ENCODE measurements around the gene SCN2B. TPM values are rescaled to one million over a fixed set of nuclear protein-coding genes. Genes with fewer than 3 reads are reported as not detected.

Gene SCN2B
- polyA plus RNA-seq, 1 of the 3 experiments (the other 2 are of a cell fraction) = 0.05 TPM

GRCh38 chr11:118153976-118154375, 22.5 kb downstream of the SCN2B start:
- Histone ChIP-seq H4K20me1 (ENCODE audit: insufficient read depth) (no peaks in the 10 kb centered on the region), H3K27me3 (ENCODE audit: insufficient read depth) (peaks cover 71% of the 10 kb centered on the region), H3K9ac (no peak overlapping the region), H3K4me2 (no peak overlapping the region), H3K9me2 (no peaks in the 10 kb centered on the region), H3K27ac (ENCODE audit: low read depth in 2 of 2, low read length in 1 of 2) (no peak overlapping the region), H3K4me3 (ENCODE audit: low read depth in 2 of 2, low read length in 1 of 2) (no peak overlapping the region), H3K79me2 (ENCODE audit: insufficient read depth) (no peaks in the 10 kb centered on the region), H3K36me3 (replicated peaks in 1 of 2; ENCODE audit: control insufficient read depth in 1 of 2, insufficient read depth in 2 of 2, low read length in 1 of 2) (no peaks in the 10 kb centered on the region), H3K4me1 (ENCODE audit: control insufficient read depth in 1 of 2, insufficient read depth in 2 of 2, low read depth in 1 of 2, low read length in 1 of 2) (peaks cover 0 to 16% of the 10 kb centered on the region in 2 experiments; a peak in 1 of 4 replicates), H3K9me3 (no peaks in the 10 kb centered on the region), H2AFZ (ENCODE audit: low read depth) (no peak overlapping the region), H3F3A (replicated peaks; ENCODE audit: insufficient read depth) (no peaks in the 10 kb centered on the region)
- TF ChIP-seq RFX5 (IDR thresholded peaks at IDR 0.05; ENCODE audit: low read length) (no peak), MAX (IDR thresholded peaks at IDR 0.05; ENCODE audit: low read depth) (no peak), GABPA (IDR thresholded peaks at IDR 0.05; ENCODE audit: low read depth) (no peak), MXI1 (IDR thresholded peaks at IDR 0.05; ENCODE audit: low read depth, low read length) (no peak), EZH2phosphoT487 (IDR thresholded peaks at IDR 0.05; ENCODE audit: borderline replicate concordance, low read depth) (no peak), GATA2 (CRISPR knock-in tag; IDR thresholded peaks at IDR 0.05) (no peak), USF1 (IDR thresholded peaks at IDR 0.05; ENCODE audit: borderline replicate concordance, low read depth) (no peak), POLR2AphosphoS5 (IDR thresholded peaks at IDR 0.05; ENCODE audit: low read depth, low read length) (no peak), SMC3 (IDR thresholded peaks at IDR 0.05; ENCODE audit: low read depth, low read length) (no peak), YY1 (IDR thresholded peaks at IDR 0.05; ENCODE audit: low read depth) (no peak), IRF3 (IDR thresholded peaks at IDR 0.05; ENCODE audit: low read depth, low read length) (no peak), ELF1 (IDR thresholded peaks at IDR 0.05) (no peak), EP300 (IDR thresholded peaks at IDR 0.05; ENCODE audit: borderline replicate concordance in 1 of 2, low read depth in 1 of 2, low read length in 1 of 2) (no peak), NRF1 (IDR thresholded peaks at IDR 0.05; ENCODE audit: low read depth, low read length) (no peak), MEF2A (IDR thresholded peaks at IDR 0.05; ENCODE audit: borderline replicate concordance, low read depth) (no peak), SIN3A (IDR thresholded peaks at IDR 0.05; ENCODE audit: borderline replicate concordance, low read depth, low read length) (no peak), RCOR1 (IDR thresholded peaks at IDR 0.05; ENCODE audit: low read length) (no peak), FOXJ3 (CRISPR knock-in tag; IDR thresholded peaks at IDR 0.05) (no peak), RAD21 (IDR thresholded peaks at IDR 0.05; ENCODE audit: low read length) (no peak)
- DNase-seq = no peak
- POLR2A ChIA-PET = no interaction called here
- CTCF ChIA-PET = interaction anchor here (3.7 kb wide), 1 partner anchor 11 kb away, joined by 25 read pairs; no protein-coding TSS in a partner anchor
- 92% methylated on average over 11 of the region's 11 CpGs for WGBS (ENCODE audit: low lambda C conversion rate)

Data from SK-N-SH (cell line).